Keratinocyte (primary cell): ENCODE measurements around the gene TMEM244.
"Not testable (repeated sequence)": the region's sequence is repeated elsewhere in the genome, so short reads cannot be mapped to it uniquely, and the experiment has no call there.

Experiments
- EZH2 ChIP-seq: IDR thresholded peaks from one replicate; pipeline ENCODE4 v1.6.1; 2012; ENCODE audit warnings: inconsistent platforms, mild to moderate bottlenecking, low read length, moderate library complexity
- TF ChIP-seq, protein P1 (sequence below), 3 experiments: IDR thresholded peaks in 1 of 3; conservative IDR thresholded peaks in 1 of 3; optimal IDR thresholded peaks in 1 of 3; 2 replicates in 2 of 3; 3 replicates in 1 of 3; pipeline versions ENCODE3 to v1.5.1; 2011; ENCODE audit warnings: low read length in 3 of 3, mild to moderate bottlenecking in 3 of 3, moderate library complexity in 2 of 3, control low read depth in 1 of 3, inconsistent platforms in 1 of 3; ENCODE audit not compliant: insufficient read depth in 2 of 3; ENCODE audit errors: extremely low read depth in 1 of 3

DNA sequence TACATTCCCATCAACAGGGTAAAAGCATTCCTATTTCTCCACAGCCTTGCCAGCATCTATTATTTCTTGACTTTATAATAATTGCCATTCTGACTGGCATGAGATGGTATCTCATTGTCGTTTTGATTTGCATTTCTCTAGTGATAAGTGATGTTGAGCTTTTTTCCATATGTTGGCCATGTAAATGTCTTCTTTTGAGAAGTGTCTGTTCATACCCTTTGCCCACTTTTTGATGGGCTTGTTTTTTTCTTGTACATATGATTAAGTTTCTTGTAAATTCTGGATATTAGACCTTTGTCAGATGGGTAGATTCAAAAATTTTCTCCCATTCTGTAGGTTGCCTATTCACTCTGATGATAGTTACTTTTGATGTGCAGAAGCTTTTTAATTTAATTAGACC, 16.8 kb upstream of the TMEM244 start:
- TF ChIP-seq EZH2, result not testable (repeated sequence)
- TF ChIP-seq, protein P1, sequence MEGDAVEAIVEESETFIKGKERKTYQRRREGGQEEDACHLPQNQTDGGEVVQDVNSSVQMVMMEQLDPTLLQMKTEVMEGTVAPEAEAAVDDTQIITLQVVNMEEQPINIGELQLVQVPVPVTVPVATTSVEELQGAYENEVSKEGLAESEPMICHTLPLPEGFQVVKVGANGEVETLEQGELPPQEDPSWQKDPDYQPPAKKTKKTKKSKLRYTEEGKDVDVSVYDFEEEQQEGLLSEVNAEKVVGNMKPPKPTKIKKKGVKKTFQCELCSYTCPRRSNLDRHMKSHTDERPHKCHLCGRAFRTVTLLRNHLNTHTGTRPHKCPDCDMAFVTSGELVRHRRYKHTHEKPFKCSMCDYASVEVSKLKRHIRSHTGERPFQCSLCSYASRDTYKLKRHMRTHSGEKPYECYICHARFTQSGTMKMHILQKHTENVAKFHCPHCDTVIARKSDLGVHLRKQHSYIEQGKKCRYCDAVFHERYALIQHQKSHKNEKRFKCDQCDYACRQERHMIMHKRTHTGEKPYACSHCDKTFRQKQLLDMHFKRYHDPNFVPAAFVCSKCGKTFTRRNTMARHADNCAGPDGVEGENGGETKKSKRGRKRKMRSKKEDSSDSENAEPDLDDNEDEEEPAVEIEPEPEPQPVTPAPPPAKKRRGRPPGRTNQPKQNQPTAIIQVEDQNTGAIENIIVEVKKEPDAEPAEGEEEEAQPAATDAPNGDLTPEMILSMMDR (optimal IDR thresholded peaks at IDR 0.05 in 1 of 3, IDR thresholded peaks at IDR 0.05 in 1 of 3, conservative IDR thresholded peaks at IDR 0.05 in 1 of 3; ENCODE audit: extremely low read depth in 1 of 3, insufficient read depth in 2 of 3, low read length in 3 of 3), result not testable (repeated sequence)
